Neural cell (in vitro differentiated cells): ENCODE measurements around the gene LRRC42. TPM values are rescaled to one million over a fixed set of nuclear protein-coding genes. Genes with fewer than 3 reads are reported as not detected.

Experiments
- H2AFZ ChIP-seq: fragments of 200-600, 300-800 bp; sonication (generic), shearing (Covaris generic); 2 replicates; pipeline ENCODE4 v1.6.0; 2014; ENCODE audit warnings: low read depth, mild to moderate bottlenecking, antibody characterized with exemption, low read length, moderate library complexity
- H3F3A ChIP-seq: fragments of 200-600 bp; shearing (Covaris generic); 2 replicates; pipeline ENCODE4 v1.6.1; 2016; ENCODE audit warnings: mild to moderate bottlenecking, moderate library complexity, mixed read lengths, antibody characterized with exemption, low read length; ENCODE audit not compliant: insufficient read depth, poor library complexity, severe bottlenecking
- H3K27ac ChIP-seq: fragments of 200-600, 300-800 bp; sonication (generic), shearing (Covaris generic); 2 replicates; pipeline ENCODE4 v1.5.1; 2014; ENCODE audit warnings: mild to moderate bottlenecking, low read length, moderate library complexity
- H3K27me3 ChIP-seq: fragments of 300-800, 200-600 bp; sonication (generic), shearing (Covaris generic); 2 replicates; pipeline ENCODE4 v1.6.0; 2014; ENCODE audit warnings: mild to moderate bottlenecking, low read depth, low read length, moderate library complexity; ENCODE audit not compliant: insufficient read depth
- H3K36me3 ChIP-seq: fragments of 300-800, 200-600 bp; sonication (generic), shearing (Covaris generic); 2 replicates; pipeline ENCODE4 v1.5.1; 2014; ENCODE audit warnings: mild to moderate bottlenecking, antibody characterized with exemption, low read length, moderate library complexity; ENCODE audit not compliant: insufficient read depth
- H3K4me2 ChIP-seq: fragments of 300-800, 200-600 bp; sonication (generic), shearing (Covaris generic); 2 replicates; pipeline ENCODE4 v1.6.0; 2014; ENCODE audit warnings: mild to moderate bottlenecking, low read length
- H3K4me3 ChIP-seq: fragments of 300-800, 200-600 bp; sonication (generic), shearing (Covaris generic); 2 replicates; pipeline ENCODE4 v1.5.1; 2014; ENCODE audit warnings: mild to moderate bottlenecking, low read length, moderate library complexity
- H3K79me2 ChIP-seq: fragments of 200-600 bp; shearing (Covaris generic); replicated peaks from 2 replicates; pipeline ENCODE4 v1.6.0; 2014; ENCODE audit warnings: mild to moderate bottlenecking, low read length, moderate library complexity; ENCODE audit not compliant: insufficient read depth
- H3K9ac ChIP-seq: fragments of 300-800, 200-600 bp; sonication (generic), shearing (Covaris generic); 2 replicates; pipeline ENCODE4 v1.6.1; 2016; ENCODE audit warnings: mild to moderate bottlenecking, low read length, mixed read lengths
- H3K9me2 ChIP-seq: fragments of 200-600 bp; shearing (Covaris generic); 2 replicates; pipeline ENCODE4 v1.6.1; 2016; ENCODE audit warnings: mild to moderate bottlenecking, low read length, mixed read lengths; ENCODE audit not compliant: insufficient read depth
- H3K9me3 ChIP-seq: fragments of 200-600, 300-800 bp; sonication (generic), shearing (Covaris generic); 2 replicates; pipeline ENCODE4 v1.6.1; 2016; ENCODE audit warnings: mild to moderate bottlenecking, mixed run types, low read length, moderate library complexity, mixed read lengths
- H4K20me1 ChIP-seq: fragments of 200-600 bp; shearing (Covaris generic); 2 replicates; pipeline ENCODE4 v1.6.1; 2016; ENCODE audit warnings: mild to moderate bottlenecking, mixed run types; ENCODE audit not compliant: insufficient read depth
- CTCF ChIP-seq: fragments of 450-650 bp; IDR thresholded peaks from 2 replicates; pipeline ENCODE4 v1.5.1; 2014; ENCODE audit warnings: antibody characterized with exemption, mild to moderate bottlenecking, moderate library complexity; ENCODE audit not compliant: poor library complexity, severe bottlenecking
- EP300 ChIP-seq: fragments of 450-650 bp; conservative IDR thresholded peaks from 2 replicates; pipeline ENCODE4 v1.6.1; 2014; ENCODE audit warnings: antibody characterized with exemption, mild to moderate bottlenecking, moderate library complexity; ENCODE audit not compliant: poor library complexity, severe bottlenecking
- EZH2 ChIP-seq: fragments of 200-600, 300-800 bp; shearing (Covaris generic), sonication (generic); IDR thresholded peaks from 2 replicates; pipeline ENCODE4 v1.6.1; 2014; ENCODE audit warnings: antibody characterized with exemption, low read length, borderline replicate concordance, mild to moderate bottlenecking; ENCODE audit not compliant: insufficient read depth, poor library complexity, severe bottlenecking
- MXI1 ChIP-seq: fragments of 450-650 bp; conservative IDR thresholded peaks from 2 replicates; pipeline ENCODE4 v1.6.1; 2014; ENCODE audit warnings: antibody characterized with exemption, mild to moderate bottlenecking; ENCODE audit not compliant: poor library complexity, severe bottlenecking
- POLR2AphosphoS5 ChIP-seq: IDR thresholded peaks from 2 replicates; pipeline ENCODE4 v1.6.1; 2012
- RAD21 ChIP-seq: fragments of 450-650 bp; conservative IDR thresholded peaks from 2 replicates; pipeline ENCODE4 v1.6.1; 2014; ENCODE audit warnings: antibody characterized with exemption, mild to moderate bottlenecking, moderate library complexity
- REST ChIP-seq: IDR thresholded peaks from 2 replicates; pipeline ENCODE4 v1.6.1; 2012; ENCODE audit warnings: borderline replicate concordance
- SMC3 ChIP-seq: fragments of 450-650 bp; conservative IDR thresholded peaks from 2 replicates; pipeline ENCODE4 v1.6.1; 2014; ENCODE audit warnings: antibody characterized with exemption, mild to moderate bottlenecking, moderate library complexity; ENCODE audit not compliant: poor library complexity
- TAF1 ChIP-seq: IDR thresholded peaks from 2 replicates; pipeline ENCODE4 v1.6.1; 2012; ENCODE audit warnings: low read depth
- polyA plus RNA-seq: library from polyadenylated mRNA; depleted of rRNA; stranded (reverse); fragments of >200 nt; gene quantifications from 2 replicates; pipeline ENCODE4 v1.2.3, GENCODE V29; 2014

Gene LRRC42
- polyA plus RNA-seq, 1 donor from 2014 or later, result 23.9 TPM

- Histone ChIP-seq H3K36me3 (peaks cover 11% of the 10 kb centered on the region), H3K79me2 (no peaks in the 10 kb centered on the region), H3K9me3 (no peaks in the 10 kb centered on the region), H3K9ac (no peak overlapping the region), H3K4me2 (no peak overlapping the region), H3K27ac (no peak overlapping the region), H3K4me3 (no peak overlapping the region), H3K9me2 (no peaks in the 10 kb centered on the region), H2AFZ (no peak overlapping the region), H3F3A (no peaks in the 10 kb centered on the region), H3K27me3 (no peaks in the 10 kb centered on the region), H4K20me1 (no peaks in the 10 kb centered on the region)
- TF ChIP-seq EZH2, result no peak
- no peak for TF ChIP-seq RAD21
- TF ChIP-seq REST, result no peak
- TF ChIP-seq EP300, result no peak
- no peak for TF ChIP-seq CTCF
- TF ChIP-seq SMC3, result no peak
- no peak for TF ChIP-seq TAF1
- TF ChIP-seq MXI1, result no peak
- TF ChIP-seq POLR2AphosphoS5, result no peak
These were observed 18.7 kb upstream of the LRRC42 start for GRCh38 chr1:53927376-53927881.

- Histone ChIP-seq H3K27me3 (no peaks in the 10 kb centered on the region), H3K9me2 (no peaks in the 10 kb centered on the region), H3K4me2 (no peak overlapping the region), H3K79me2 (no peaks in the 10 kb centered on the region), H2AFZ (no peak overlapping the region), H3K36me3 (peaks cover 6% of the 10 kb centered on the region), H3K9me3 (no peaks in the 10 kb centered on the region), H4K20me1 (no peaks in the 10 kb centered on the region), H3K4me3 (no peak overlapping the region), H3K27ac (no peak overlapping the region), H3K9ac (no peak overlapping the region), H3F3A (no peaks in the 10 kb centered on the region)
- TF ChIP-seq REST, result no peak
- no peak for TF ChIP-seq SMC3
- TF ChIP-seq EZH2, result no peak
- no peak for TF ChIP-seq CTCF
- no peak for TF ChIP-seq TAF1
- no peak for TF ChIP-seq RAD21
- no peak for TF ChIP-seq EP300
- no peak for TF ChIP-seq MXI1
- no peak for TF ChIP-seq POLR2AphosphoS5
These were observed 16.7 kb upstream of the LRRC42 start for GRCh38 chr1:53929246-53929960.
